OCI-M2 (cell line): Measurements from ENCODE around the gene MAB21L3.

Experiments used
- DNase-seq: peaks from one replicate; lab custom pipeline; 2025; ENCODE audit not compliant: unreplicated experiment; lab: John Stamatoyannopoulos, UW

MAB21L3 gene

DNA sequence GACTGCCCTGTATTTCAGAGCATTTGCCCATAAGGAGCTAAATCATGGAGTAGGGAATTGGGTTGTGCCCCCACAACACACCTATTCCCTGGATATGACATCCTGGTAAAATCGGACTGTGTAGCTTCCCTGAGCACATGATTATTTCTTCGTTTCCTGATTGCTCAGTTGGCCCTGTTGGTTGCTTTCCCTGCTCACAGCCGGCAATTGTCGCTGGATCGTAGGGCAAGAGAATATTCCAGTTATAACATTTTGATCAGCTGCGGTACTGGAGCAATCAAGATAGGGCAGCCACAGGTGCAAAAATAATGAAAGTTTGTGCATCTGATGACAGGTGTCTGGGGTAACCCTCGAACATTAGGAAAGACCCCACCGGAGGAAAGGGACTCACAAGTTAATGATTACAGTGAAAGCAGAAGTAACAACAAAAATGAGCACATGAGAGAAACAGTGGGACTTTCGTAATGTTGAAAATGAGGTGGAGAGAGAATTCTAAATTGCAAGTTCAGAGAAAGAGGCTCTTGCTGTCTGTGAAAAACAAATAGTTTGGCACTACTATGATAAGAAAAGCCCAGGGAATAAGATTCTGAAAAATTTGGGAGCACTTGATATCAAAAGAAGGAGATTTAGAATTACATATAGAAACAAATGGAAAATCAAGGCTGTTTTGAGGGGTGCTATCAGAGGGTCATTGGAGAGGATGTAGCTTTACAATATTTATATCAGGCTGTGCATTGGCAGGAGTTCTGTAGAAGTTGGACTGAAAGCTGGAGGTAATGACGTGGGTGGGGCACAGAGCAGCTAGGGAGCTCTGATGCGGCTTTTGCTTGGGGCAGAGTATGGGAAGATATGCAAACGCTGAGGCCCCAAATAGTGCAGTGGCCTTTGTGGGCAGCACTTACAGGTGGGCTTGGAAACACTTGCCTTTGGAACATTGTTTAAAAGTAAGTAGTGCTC, at the start of gene MAB21L3:
TSS of gene MAB21L3 (plus strand) at position 833 of the 957 bp plus-strand sequence. CDS start 1,217 bp downstream, outside the sequence.
- no peak for DNase-seq

DNA sequence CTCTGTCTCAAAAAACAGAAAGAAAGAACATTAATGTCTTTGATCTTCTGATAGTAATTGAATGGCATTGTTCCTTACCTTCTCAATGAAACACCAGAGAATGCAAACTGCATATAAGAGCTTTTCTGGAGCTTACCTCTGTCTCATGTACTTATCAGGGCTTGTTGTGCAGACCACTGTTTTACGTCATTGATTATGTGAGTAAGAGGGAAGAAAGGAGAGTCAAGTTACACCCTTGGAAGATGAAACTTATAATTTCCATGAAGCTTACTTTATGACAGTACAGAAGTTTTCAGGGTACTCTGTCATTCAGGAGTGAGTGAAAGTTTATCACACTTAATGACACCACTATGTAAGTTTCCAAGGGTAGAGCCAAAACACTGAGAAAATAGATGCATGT, 49.0 kb upstream of the MAB21L3 start:
- DNase-seq: no peak

DNA sequence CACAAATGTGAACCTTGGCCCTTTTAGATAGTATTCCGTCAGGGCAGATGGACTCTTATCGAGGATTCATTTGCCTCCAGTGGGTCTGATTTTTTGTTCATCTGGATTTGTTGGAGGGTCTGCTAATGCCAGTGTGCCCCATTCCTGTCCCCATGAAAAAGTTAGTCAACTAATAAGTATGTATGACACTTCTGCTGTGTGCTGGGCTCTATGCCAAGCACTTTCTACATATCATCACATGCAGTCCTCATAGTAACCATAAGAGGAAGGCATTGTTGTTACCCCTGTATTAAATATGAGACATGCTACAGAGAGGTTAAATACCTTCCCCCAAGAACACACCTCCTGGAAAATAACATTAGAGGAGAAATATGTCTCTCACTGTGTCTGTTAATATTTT, 46.6 kb upstream of the MAB21L3 start:
- no peak for DNase-seq

DNA sequence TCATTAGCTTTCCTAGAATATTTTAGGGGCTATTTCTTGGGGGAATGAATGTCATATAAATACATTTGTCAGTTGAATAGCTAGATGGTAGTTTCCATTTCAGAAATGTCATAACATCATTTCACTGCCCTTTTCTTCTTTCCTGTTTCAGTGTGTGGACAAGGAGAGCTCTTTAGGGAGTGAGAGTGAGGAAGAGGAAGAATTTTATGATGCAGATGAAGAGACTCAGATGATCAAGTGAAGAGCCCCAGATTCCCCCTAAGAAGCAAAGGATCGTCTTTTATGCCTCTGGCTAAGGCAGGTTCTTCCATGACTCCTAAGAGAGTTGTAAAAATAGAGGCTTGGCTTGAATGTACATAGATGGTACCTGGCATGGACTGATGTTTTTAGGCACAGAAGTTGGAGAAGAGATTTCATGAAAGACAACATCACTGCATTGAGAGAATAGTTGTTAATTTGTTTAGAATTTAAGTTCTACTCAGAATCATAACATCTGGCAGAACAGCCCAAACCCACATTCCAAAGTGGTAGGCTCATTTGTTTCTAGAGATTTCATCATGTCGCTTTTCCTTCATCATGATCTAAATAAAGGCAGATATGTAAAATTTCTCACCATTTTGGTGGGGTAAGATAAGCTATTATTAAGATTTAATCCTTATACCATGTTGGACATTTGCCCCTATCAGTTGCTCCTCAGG, 44.2 kb upstream of the MAB21L3 start:
- DNase-seq: no peak

DNA sequence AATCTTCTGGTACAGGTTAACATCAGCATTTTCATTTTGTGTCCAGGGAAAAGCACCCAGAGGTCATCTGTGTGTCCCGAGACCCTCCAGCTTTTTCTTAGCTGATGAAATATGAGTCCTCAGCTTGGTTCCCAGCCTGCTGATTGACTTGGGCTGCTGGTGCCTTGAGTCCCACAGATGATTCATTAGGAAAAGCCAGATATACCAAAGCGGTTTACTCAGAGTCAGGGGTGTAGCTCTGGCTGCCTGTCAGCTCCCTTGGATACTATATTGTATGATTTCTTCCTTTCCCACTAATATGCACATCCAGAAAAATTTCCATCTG, 43.7 kb upstream of the MAB21L3 start:
- DNase-seq: no peak

DNA sequence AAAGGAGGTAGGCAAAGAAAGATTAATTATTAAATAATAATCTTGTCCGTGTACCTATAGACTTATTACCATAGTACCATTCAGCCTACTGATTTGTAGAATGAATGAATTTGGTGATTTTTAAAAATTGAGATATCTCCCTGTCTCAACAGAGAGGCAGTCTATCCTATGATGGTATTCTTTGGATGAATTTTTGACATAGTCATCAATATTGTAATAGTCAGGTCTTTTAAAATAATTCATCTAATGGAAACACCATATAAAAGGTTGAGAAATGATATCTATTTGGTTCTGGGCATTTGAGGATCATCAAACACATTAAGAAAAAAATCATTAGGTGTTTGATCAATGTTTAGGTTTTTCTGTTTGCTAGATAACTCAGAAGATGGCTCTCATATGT, 35.6 kb upstream of the MAB21L3 start:
- no peak for DNase-seq

DNA sequence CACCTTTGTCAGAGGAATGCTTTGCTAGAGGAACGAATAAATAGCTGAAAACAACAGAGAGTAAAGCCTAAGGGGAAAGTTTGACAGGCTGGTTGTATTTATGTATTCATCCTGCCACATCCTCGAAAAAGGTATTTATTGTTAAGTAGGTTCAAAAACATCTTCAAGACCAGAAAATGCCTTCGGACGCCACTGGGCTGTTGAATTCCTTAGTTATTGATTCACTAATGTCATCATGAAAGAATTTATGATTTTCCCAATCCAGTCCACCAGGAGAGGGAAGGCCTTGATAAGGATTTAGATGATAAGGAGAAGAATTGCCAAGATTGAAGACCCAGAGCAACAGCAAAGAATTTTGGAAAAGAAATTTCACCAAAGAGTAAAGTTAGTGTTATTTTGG, 35.2 kb upstream of the MAB21L3 start:
- DNase-seq: no peak

DNA sequence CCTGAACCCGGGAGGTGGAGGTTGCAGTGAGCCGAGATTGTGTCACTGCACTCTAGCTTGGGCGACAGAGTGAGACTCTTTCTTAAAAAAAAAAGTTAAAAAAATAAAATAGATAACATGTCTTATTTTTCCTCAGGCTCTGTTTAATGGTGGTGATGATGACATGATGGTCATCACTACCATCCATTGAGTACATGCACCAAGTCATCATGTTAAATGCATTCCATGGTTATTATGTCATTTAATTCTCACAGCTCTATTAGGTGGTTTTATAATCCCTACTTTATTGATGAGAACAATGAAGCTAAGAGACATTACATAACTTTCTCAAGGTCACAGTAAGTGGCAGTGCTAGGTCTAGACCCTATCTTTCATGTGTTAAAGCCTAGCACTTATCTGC, 34.4 kb upstream of the MAB21L3 start:
- DNase-seq: no peak

DNA sequence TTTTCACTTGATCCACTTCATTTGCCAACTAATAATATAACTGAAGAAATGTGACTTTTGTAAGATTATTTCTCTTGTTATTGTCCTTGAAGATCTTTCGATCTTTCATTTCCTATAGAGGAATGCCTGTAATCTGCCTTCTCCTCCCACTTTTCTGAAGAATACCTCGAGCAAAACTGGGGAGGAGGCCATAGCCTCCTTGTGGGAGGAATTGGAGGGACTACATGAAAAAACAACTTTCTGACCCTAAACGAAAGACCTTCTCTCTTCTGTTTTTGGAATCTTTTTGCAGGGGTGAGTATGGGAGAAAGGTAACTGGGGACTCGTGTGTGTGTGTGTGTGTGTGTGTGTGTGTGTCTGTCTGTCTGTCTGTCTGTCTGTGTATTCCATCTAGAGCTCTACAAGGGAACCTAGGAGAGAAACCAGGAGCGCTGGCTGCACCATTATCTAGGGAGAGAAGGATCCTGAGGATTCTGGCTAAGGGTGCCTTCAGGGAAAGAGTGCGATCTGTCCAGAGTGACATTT, 32.4 kb upstream of the MAB21L3 start:
- DNase-seq: no peak

DNA sequence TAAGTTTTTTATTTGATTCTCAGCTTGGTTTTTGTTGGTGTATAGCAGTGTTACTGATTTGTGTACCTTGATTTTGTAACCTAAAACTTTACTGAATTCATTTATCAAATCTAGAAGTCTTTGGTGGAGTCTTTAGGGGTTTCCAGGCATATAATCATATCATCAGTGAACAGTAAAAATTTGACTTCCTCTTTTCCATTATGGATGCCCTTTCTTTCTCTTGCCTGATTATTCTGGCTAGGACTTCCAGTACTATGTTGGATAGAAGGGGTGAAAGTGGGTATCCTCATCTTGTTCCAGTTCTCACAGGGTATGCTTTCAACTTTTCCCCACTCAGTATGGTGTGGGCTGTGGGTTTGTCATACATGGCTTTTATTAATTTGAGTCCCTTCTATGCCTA, 23.6 kb upstream of the MAB21L3 start:
- no peak for DNase-seq

DNA sequence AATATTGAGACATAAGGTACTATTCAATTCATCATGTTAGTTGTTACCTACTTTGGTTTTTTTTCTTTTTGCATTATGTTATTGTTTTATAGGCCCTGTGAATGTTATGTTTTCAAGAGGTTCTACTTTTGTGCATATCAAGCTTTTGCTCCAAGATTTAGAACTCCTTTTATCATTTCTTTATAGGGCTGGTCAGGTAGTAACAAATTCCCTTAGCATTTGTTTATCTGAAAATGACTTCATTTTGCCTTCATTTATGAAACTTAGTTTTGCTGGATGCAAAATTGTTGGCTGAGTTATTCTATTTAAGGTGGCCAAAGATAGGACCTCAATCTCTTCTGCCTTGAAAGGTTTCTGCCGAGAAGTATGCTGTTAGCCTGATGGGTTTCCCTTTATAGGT, 21.3 kb upstream of the MAB21L3 start:
- DNase-seq: no peak

DNA sequence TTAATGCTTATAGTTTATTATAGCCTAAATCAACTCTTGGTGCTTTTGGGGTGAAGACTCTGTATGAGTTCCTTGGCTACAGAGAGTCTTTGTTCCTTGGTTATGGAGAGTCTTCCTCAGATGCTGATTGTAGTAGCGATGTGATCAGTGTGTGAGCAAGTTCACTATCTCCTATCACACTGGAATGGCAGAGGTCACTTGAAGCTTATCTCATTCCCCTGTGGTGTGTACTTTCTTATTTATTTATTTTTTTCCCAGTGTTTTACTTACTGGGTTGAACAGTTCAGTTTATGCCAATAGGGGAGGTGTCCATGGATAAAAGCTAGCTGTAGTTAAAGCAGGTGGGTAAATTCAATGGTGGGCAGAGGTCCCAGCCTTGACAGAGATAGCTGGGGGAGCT, 20.1 kb upstream of the MAB21L3 start:
- DNase-seq: no peak

DNA sequence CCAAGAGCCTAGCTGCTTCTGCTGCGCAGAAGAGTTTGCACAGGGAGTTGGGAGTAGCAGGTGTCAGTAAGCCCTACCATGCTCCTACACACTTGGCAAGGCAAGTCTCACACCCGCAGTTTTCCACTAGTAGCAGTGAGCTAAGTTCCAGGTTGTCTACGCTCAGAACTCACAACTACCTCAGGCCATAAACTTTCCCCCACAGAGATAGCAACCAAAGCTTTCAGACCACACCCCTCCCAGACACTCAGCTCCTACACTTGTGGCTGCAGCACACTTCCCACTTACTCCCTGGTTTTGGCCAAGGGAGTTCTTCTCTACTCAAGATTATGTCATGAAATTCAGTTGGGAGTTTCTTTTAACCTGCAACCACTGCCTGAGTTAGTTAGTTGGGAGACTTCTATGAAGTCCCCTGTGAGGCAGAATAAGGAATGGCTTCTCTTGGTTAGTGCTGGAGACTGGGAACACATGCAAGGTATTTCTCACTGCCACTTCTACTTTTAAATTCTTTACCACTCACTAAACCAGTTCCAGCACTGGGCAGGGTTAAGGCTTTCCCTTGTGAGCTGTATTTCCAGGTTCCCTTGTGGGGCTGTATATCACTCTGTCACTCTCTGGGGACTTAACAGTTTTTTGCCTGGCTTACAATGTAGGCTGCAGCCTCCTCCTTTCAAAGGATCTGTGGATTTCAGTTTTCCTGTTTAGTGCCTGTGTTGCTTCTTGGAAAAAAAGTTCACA, 18.3 kb upstream of the MAB21L3 start:
- no peak for DNase-seq

DNA sequence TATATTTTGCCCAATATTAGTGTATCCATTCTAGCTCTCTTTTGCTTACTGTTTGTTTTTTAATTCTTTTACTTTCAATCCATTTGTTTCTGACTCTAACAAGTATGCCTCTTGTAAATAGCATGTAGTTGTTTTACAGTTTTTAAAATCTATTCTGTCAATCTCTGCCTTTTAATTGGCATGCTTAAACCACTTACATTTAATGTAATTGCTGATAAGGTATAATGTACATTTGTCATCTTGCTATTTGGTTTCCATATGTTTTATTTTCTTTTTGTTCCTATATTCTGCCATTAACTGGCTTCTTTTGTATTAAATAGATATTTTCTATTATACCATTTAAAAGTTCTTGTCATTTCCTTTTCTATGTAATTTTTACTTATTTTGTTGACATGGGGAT, 16.2 kb upstream of the MAB21L3 start:
- no peak for DNase-seq

DNA sequence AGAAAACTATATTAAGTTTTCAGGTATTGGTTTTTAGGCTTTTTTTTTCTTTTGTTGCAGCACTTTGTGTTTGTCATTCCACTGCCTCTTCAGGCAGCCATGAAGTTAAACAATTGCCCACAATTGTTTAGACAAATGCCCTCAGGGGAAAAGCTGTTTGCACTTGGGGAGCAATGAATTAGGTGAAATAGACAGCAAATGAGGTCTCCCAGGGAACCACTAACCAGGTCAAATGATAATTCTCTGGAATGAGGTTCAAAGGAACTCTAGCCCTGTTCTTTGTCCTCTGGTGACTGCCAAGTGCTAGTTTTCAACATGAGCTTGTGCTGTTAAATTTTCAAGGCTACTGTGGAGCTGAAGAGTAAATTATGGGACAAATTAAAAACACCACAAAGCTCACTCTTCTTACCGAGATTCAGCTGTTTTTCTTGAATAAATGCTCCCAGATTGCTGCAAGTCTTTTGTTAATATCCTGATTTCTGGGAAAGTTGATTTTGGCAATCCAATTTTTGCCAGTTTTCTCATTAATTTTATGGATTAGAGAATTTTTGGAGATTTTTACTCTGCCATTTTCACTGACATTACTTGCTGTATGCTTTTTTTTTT, 15.1 kb upstream of the MAB21L3 start:
- no peak for DNase-seq

DNA sequence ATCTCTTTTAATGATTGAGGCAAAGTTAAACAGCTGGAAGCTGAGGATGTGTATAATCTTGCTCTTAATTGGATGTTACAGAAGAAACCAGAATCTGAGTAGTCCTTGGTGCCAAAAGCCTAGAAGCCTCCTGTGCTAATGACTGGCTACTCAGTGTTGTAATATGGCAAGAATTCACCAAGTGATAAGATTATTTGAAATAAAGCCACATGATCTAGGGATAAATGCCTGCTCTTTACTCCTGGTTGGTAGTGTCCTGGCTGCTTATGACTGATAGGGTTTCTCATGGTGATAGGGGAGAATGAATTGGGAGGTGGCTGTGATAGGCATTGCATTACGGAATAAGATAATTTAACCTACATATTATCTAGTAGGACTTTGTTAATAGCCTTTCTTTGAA, 13.6 kb upstream of the MAB21L3 start:
- DNase-seq: no peak

DNA sequence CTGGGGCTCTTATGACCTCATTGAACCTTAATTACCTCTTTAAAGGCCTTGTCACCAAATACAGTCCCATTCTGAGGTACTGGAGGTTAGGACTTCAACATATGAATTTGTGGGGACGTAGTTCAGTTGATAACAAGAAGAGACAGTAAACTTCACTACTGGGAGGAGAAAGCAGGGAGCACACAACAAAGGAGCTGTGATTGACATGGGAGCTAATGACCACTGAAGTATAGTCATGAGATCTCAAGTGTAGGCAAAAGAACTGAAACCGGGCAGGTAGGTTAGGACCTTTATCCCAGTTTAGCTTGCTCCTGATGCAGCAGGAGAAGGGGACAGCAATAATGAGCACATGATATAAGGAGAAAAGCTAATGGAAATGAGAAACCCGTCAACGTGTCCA, 11.8 kb upstream of the MAB21L3 start:
- no peak for DNase-seq

DNA sequence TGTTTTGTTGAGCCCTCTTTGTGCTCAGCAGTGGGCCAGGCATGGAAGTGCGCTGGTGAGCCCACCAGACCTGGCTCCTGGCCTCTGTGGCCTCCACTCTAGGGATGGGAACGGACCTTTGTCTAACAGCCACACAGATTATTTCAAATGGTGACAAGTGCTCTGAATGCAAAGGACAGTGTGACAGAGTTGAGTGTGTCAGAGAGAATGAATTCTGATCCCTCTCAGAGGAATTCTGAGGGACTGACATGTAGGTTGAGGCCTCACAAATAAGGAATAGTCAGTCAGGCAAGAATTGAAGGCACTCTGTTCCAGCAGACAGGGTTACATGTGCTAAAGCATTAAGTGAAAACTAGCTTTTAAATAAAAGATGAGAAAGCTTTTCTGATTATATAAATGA, 11.3 kb upstream of the MAB21L3 start:
- DNase-seq: no peak

DNA sequence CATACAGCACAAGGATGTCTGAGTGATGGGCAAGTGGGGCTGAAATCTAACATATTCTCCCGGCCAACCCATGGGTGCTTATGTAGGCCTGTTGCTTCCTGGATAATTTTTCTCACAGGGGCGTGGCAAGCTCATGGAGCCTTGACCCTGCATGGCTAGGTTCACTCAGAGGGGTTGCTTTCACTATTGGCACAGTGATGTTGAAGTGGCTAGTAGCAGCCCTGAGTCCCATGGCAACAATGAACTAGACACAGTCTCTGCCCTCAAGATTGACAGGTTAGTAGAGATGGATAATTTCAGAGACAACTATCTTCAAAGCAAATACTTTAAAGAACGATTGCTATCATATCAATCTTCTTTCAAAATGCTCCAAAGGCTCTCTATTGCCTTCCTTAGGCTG, 6.5 kb upstream of the MAB21L3 start:
- DNase-seq: no peak

DNA sequence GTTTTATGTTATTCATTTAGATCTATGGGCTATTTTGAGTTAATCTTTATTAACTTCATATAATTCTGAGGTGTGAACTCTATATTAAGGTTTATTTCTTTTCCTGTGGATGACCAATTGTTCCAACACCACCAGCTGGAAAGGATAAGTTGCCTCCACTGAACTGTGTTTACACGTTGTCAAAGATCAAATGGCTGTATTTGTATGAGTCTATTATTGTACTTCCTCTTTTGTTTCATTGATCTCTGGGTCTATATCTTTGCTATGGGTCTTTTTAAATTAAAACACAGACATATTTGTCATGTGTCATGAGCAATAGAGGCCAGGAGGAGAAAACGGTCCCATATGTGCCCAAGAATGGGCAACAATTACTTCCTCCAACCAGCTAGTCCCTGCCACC, 5.2 kb upstream of the MAB21L3 start:
- DNase-seq: no peak

DNA sequence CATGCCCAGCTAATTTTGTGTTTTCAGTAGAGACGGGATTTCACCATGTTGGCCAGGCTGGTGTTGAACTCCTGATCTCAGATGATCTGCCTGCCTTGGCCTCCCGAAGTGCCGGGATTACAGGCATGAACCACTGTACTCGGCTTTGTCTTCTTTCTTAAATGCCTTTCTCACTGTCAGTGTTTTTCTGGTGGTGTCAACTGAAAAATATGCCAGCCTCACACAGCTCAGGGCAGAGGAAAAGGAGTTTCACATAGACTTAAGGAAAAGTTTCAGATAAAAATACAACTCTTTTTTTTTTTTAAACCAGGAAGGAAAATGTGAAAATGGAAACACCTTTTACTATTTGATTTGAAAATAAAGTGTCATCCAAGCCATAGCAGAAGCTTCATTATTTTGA, 4.6 kb upstream of the MAB21L3 start:
- DNase-seq: no peak
